Measurements from ENCODE around the gene FAM83G.
"Not testable (repeated sequence)": the region's sequence is repeated elsewhere in the genome, so short reads cannot be mapped to it uniquely, and the experiment has no call there.

FAM83G gene

GRCh38 chr17:18959845-18960240 is 44.7 kb downstream of the FAM83G start:
- H3K4me3 ChIP-seq (ENCODE audit: low read depth, low read length), result no peak overlapping the region
- DNase-seq (ENCODE audit: low read depth), result no peak
- in situ Hi-C loops (cut with HindIII; ENCODE audit: low sequenced_read_pairs), result no loop called here
- TF ChIP-seq, protein P1, sequence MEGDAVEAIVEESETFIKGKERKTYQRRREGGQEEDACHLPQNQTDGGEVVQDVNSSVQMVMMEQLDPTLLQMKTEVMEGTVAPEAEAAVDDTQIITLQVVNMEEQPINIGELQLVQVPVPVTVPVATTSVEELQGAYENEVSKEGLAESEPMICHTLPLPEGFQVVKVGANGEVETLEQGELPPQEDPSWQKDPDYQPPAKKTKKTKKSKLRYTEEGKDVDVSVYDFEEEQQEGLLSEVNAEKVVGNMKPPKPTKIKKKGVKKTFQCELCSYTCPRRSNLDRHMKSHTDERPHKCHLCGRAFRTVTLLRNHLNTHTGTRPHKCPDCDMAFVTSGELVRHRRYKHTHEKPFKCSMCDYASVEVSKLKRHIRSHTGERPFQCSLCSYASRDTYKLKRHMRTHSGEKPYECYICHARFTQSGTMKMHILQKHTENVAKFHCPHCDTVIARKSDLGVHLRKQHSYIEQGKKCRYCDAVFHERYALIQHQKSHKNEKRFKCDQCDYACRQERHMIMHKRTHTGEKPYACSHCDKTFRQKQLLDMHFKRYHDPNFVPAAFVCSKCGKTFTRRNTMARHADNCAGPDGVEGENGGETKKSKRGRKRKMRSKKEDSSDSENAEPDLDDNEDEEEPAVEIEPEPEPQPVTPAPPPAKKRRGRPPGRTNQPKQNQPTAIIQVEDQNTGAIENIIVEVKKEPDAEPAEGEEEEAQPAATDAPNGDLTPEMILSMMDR (IDR thresholded peaks at IDR 0.05; ENCODE audit: low read depth, low read length, missing control alignments), result no peak

DNA sequence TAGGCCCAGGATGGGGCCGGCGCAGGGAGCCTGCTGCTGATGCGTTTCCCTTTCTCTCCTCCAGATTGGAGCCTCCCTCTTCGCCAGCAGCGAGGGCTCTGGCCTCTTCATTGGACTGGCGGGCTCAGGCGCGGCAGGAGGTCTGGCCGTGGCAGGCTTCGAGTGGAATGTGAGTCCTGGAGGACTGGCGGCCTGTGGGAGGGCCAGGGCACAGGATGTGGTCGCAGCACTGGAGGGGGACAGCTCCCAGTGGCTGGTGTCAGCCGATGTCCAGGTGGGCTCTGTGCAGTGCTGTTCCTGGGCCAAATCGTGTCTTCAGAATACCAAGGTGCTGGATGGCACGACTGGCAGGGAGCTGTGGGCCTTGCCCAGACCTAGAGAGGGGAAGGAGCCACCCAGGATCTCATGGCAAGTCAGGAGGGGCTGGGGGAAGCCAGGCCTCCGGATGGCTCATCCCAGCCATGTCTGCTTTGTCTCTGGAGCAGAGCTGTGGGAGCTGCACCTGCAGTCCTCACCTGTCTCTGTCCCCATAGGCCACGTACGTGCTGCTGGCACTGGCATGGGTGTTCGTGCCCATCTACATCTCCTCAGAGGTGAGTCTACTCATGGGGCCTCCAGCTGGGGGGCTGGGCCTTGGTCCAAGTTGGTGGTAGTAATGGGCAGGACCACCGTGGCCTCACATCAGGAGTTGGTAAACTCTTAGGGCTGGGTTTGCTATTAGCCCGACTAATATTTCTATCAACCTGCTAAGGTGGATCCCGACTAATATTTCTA is 45.3 kb downstream of the FAM83G start:
- H3K4me3 ChIP-seq (ENCODE audit: low read depth, low read length), result no peak overlapping the region
- in situ Hi-C loops (cut with HindIII; ENCODE audit: low sequenced_read_pairs), result no loop called here
- TF ChIP-seq, protein P1 (IDR thresholded peaks at IDR 0.05; ENCODE audit: low read depth, low read length, missing control alignments), result no peak
- DNase-seq (ENCODE audit: low read depth), result no peak

DNA sequence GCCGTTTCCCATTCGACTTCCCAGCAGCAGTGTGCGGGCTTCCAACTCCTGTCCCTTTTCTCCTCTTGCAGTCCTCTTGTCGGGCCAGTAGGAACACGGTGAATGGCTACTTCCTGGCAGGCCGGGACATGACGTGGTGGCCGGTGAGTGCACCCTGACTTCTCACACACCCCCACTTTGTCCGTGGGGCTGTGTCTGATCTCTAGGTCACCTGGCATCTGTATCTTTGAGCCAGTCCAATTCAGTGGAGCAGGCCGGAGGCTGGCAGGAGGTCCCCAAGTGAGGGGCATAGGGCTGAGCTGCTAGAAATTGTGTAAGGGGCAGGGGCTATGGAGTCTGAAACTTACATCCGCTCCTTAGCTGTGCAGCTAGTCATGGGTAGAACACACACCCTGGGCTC is 46.0 kb downstream of the FAM83G start:
- DNase-seq (ENCODE audit: low read depth), result no peak
- no peak overlapping the region for H3K4me3 ChIP-seq (ENCODE audit: low read depth, low read length)
- TF ChIP-seq, protein P1 (IDR thresholded peaks at IDR 0.05; ENCODE audit: low read depth, low read length, missing control alignments), result no peak
- in situ Hi-C loops (cut with HindIII; ENCODE audit: low sequenced_read_pairs), result no loop called here

DNA sequence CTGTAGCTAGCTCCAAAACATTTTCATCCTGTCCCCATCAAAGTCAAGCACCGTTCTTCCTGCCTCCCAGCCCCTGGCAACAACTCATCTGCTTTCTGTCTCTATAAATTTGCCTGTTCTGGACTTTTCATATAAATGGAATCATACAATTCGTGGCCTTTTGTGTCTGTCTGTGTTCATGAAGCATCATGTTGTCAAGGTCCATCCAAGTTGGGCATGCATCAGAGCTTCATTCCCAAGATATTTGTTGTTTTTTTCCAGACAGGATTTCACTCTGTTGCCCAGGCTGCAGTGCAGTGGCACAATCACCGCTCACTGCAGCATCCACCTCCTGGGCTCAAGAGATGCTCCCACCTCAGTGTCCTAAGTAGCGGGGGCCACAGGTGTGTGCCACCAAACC is 46.7 kb downstream of the FAM83G start:
- in situ Hi-C loops (cut with HindIII; ENCODE audit: low sequenced_read_pairs), result no loop called here
- DNase-seq (ENCODE audit: low read depth), result no peak
- H3K4me3 ChIP-seq (ENCODE audit: low read depth, low read length), result no peak overlapping the region
- TF ChIP-seq, protein P1 (IDR thresholded peaks at IDR 0.05; ENCODE audit: low read depth, low read length, missing control alignments), result no peak

GRCh38 chr17:18956581-18956980 is 48.0 kb downstream of the FAM83G start:
- in situ Hi-C loops (cut with HindIII; ENCODE audit: low sequenced_read_pairs), result no loop called here
- DNase-seq (ENCODE audit: low read depth), result no peak
- TF ChIP-seq, protein P1 (IDR thresholded peaks at IDR 0.05; ENCODE audit: low read depth, low read length, missing control alignments), result no peak
- H3K4me3 ChIP-seq (ENCODE audit: low read depth, low read length), result no peak overlapping the region

GRCh38 chr17:18956021-18956420 is 48.5 kb downstream of the FAM83G start:
- DNase-seq (ENCODE audit: low read depth); H3K4me3 ChIP-seq (ENCODE audit: low read depth, low read length); in situ Hi-C loops (cut with HindIII; ENCODE audit: low sequenced_read_pairs): not testable (repeated sequence)

DNA sequence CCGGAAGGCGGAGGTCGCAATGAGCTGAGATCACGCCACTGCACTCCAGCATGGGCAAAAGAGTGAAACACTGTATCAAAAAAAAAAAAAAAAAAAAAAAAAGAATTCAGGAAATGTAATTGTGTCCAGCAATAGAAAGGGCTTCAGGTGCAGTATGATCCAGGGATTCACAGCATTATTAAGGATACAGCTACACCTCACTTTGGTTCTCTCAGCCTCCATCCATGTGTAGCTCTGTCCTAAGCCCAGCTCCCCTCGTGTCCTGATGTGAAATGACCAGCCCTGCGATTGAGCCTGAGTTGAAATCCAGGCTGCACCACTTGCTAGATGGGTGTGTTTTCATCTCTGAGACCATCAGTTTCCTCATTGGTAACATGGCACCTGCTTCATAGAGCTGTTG is 49.6 kb downstream of the FAM83G start:
- in situ Hi-C loops (cut with HindIII; ENCODE audit: low sequenced_read_pairs), result no loop called here
- no peak overlapping the region for H3K4me3 ChIP-seq (ENCODE audit: low read depth, low read length)
- DNase-seq (ENCODE audit: low read depth), result no peak
- TF ChIP-seq, protein P1 (IDR thresholded peaks at IDR 0.05; ENCODE audit: low read depth, low read length, missing control alignments), result no peak
